Measurements from ENCODE around the gene NRP2.

The NRP2 gene

GRCh38 chr2:205687641-205687956 is 5.3 kb downstream of the NRP2 start:
- no peak for DNase-seq (ENCODE audit: low read depth)

GRCh38 chr2:205688417-205689200 is 6.3 kb downstream of the NRP2 start:
- DNase-seq (ENCODE audit: low read depth) = no peak

DNA sequence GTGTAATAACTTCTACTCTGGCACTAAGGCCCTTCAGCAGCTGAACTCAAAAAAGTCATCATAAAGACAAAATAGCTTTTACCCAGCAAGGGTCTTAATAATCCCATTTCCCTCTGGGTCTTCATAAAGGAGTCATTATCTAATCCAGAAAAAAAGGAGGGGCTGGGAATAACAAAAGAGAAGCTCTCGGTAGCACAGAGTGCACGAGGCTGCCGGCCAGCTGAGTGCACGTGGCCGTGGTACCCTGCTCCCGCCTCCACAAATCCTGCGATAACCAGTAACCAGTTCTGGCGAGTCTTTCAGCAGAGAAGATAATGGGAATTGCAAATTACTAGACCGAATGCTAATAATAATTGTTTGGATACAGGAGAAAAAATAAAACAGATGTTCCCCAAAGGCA is 7.5 kb downstream of the NRP2 start:
- DNase-seq (ENCODE audit: low read depth) = no peak

GRCh38 chr2:205692104-205692503 is 9.8 kb downstream of the NRP2 start:
- no peak for DNase-seq (ENCODE audit: low read depth)

DNA sequence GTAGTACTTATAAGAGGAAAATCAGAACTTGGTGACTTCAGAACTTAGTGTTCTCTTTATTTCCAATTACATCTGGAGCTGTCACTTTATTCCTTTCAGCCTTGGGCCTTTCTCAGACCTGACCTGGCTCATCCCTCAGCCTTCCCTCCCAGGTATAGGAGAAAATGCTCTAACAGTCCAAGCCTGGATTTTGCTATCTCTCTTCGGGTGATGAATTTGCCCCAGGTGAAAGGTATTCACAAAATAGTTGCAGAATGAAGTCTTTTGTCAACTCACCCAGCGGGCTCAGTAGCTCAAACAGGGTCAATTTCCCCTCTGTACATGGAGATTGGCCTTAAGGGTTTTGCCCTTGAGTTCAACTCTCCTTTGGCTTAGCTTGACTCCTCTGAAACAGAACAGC is 12.0 kb downstream of the NRP2 start:
- DNase-seq (ENCODE audit: low read depth) = no peak

DNA sequence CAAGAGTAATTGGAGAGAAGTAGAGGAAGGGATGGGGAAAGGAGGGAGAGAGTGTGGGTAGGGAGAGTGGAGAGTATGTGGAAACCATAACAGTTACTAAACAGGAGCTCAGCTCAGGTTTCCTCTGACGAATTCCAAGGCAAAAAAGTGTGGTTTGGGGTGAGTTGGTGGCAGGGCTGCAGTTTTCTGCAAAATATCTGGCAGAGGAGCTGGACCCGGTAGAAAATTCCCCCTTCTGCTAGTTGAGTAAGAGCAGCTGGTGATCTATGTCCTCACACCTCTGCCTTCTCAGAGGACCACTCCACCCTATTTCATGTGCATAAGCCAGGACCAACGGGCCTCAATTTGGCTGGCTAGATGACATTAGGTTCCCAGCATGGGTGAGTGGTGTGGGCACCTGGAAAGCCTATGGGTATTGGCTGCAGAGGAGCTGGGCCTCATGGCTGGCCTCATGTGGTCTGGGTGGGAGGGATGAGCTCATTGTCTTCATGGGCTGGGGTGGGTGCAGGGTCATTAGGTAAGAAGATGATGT is 13.2 kb downstream of the NRP2 start:
- no peak for DNase-seq (ENCODE audit: low read depth)

GRCh38 chr2:205696331-205696926 is 14.1 kb downstream of the NRP2 start:
- no peak for DNase-seq (ENCODE audit: low read depth)

DNA sequence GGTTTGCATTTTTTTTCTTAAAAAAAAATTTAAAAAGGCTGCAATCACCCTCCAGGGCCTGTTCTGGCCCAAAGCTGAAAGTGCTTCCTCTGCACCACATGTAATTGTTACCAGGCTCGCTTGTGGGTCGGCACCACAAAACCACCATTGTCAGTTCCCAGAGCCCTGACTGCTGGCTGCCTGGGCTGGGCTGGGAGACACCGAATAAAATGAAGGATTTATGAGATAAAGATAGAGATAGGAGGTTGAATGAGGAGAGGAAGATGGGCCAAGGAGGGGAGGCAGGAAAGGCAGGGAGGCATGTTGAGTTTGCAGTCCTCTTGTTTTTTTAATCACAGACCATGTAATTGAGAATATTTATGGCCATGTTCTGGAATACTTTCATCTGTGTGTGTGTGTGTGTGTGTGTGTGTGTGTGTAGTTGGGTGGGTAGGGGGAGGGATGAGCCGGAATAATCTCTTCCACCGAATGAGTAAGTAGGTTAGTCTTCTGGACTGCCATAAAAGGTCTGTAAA is 14.7 kb downstream of the NRP2 start:
- no peak for DNase-seq (ENCODE audit: low read depth)

DNA sequence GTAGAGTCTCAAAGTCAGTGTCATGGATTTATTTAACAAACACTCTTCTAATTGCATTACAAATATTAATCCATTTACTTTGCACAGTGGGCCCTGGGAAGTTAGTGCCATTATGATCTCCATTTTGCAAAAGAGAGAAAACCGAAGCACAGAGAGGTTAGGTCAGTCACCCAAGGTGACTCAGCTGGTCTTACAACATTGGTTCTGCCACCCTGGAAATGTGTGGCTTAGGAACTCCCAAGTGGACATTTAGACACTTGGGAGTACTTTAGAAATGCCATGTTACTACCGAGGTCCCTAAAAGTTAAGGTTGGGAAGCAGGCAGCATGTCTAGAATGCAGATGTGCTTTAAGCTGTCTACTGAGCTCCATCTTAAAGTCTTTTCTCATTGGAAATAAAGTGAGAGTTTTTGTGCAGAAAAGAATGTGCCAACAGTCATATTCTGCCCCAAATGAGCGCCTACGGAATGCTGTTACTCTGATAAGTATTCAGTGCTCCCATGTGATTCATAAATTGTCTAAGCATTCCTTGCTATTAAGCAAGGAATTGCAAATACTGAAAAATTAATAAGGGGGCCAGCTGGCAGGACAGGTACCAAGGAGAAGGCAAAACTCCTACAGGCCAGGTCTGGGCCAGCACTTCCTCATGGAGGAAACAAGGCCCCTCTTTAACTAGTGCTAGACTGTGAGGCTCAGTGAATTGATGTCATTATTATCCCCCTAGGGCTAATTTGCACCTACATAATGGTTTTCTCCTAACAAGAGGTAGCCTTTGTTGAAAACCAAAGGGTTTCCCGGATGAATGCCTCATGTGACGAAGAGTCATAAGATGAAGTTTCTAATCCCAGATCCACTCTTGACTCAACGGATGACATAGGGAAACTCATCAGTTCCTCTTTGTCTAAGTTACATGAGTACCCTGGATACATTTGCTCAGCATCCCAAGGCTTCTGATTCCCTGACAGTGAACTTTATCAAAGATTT is 16.3 kb downstream of the NRP2 start:
- no peak for DNase-seq (ENCODE audit: low read depth)

DNA sequence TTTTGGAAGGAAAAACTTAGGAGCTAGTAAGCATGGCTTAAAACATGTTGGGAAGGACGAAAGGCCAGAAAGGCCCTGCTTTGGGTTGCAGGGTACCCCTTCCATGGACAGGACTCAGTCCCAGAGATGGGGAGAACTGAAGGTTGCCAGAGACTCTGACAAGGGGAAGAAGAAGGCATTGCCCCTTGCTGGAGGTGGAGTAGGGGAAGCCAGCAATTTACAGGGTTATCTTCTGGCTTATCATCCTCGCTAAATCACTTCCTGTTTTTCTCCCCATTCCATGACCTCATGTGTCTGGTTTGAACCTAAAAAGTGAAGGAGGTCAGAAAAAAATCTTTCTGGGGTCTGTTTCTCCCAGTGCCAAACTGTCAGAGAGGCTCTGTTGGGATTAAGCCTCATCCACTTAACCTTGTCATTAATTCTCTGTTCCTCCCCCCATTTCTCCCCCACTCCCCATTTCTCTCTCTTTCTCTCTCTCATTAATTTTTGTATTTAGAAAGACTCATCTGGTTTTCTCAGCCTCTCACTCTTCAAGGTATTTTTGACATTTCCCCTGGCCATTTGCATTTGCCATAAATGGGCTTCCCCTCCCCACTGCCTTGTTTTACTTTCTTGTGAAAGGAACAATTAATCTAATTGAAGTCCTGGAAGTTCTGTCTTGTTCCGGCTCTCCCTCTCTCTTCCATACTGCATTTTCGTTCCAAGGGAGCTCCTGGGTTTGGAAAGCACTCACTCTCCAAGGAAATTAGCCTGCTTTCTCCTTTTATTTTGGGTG is 17.4 kb downstream of the NRP2 start:
- DNase-seq (ENCODE audit: low read depth) = no peak

DNA sequence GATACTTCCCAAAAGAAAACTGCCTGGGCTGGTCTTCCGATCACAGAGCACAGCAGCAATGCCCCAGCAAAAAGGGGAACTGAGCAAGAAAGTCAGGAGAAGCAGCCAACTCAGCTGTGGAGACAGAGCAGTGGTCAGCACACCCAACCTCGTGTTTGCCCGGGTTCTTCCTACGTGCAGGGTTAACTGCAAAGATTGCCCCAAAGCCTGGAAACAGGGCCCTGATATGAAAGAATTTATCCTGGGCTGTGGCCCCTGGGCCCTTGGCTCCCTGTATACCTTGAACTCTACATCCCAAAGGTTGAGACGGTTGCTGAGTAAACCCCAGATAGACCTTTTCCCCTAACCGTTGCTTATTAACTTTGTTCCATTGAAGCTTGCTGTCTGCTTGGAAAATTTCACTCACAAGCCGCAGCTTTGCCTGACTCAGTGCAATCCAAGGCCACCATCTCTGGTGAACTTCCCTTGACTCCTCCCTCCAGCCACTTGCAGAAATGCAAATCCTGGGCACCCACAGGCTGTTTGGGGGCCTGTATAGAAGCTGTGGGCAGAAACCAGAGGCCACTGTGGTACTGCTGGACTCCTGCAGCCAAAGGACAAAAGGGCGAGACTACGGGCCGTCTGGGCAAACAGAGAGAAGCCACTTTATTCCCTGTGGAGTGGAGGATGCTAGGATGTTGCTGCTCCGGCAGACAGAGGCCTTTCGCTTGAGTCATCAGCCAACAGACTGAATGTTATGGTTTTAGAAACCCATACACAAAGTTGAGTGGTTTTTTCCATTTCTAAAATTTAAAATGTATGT is 18.2 kb downstream of the NRP2 start:
- no peak for DNase-seq (ENCODE audit: low read depth)

DNA sequence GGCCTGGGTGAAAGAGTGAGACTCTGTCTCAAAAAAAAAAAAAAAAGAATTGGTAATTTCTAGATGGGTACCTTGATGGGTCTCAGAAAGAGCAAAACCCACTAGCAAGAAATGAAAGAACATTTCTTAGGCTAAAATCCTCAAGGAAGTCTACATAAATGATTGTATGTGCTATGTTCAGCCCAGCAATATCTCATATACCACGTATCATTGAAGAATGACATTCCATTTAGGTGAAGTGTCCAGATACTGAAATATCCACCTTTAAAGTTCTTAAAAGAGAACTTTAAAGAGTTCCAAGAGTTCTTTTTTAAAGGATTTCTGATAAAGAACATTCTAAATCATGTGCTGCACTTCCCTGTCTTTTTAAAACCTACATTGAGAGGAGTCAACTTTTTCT is 19.2 kb downstream of the NRP2 start:
- DNase-seq (ENCODE audit: low read depth) = no peak

GRCh38 chr2:205702576-205702975 is 20.3 kb downstream of the NRP2 start:
- no peak for DNase-seq (ENCODE audit: low read depth)

DNA sequence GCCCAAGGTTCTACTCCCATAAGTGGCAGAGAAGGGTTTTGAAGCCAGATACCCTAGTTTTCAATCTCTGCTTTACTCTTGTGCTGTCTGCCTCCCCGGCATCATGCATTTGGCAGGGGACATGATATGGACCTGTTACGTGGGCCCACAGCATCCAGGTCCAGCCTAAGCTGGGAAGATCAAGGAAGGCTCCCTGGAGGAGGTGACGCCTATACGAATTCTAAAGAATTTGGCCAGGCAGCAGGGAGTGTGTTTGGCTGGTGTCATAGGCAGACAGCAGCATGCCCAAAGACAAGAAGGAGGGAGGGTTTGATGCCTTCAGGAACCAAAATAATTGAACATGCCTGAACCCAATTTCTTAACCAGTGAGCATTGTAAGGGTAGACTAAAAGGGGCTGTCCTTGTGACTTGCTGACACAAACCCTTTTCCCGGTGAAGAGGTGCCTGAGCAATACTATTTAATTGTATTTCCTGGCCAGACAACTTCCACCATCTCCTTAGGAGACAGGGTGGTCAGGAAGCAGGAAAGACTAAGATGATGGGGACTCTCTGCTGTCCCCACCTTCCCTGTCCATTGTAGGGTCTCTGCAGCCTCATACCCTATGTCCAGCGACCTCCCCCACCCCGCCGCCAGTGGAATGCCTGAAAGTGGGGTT is 21.3 kb downstream of the NRP2 start:
- no peak for DNase-seq (ENCODE audit: low read depth)

GRCh38 chr2:205704127-205704741 is 21.9 kb downstream of the NRP2 start:
- DNase-seq (ENCODE audit: low read depth) = no peak

- no peak for DNase-seq (ENCODE audit: low read depth)
Observed at GRCh38 chr2:205705511-205706349, 23.4 kb downstream of the NRP2 start.

DNA sequence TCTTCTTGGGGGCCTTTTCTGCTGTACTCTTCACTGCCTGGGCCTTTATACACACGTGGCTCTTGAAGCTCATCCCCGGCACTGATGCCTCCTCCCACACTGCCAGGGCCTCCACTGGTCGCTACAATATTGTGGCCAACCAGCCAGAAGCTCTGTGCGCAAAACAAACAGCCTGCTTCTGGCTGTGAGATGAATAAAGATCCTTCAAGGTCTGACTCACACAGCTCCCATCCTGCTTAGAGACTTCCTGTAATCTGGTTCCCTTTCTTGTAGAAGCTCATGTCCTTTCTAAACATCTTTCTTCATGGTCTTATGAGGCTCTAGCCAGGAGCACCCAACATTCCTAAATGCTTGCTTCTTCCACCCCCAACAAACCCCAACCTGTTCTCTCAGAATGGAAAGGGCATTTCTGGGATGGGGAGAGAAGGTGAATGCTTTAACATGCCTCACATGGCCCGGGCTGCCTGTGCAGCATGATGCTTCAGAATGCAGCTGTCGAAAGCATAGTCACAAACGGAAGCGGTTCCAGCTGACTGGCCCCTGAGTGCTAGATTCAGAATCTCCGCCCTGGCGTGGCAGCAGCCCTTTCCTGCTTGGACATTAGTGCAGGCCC is 24.6 kb downstream of the NRP2 start:
- peak; percentile 16 for DNase-seq (ENCODE audit: low read depth)

- DNase-seq (ENCODE audit: low read depth) = no peak
Observed at GRCh38 chr2:205708231-205708631, 25.9 kb downstream of the NRP2 start.

All from stimulated activated CD4-positive, alpha-beta T cell treated with anti-CD3 and anti-CD28 coated beads, Interleukin-2, amount 100 ng/mL, for 4 hours (primary cell).